ENCODE results near the gene VEGFC.

VEGFC gene

GRCh38 chr4:176680668-176681180 is 112.0 kb downstream of the VEGFC start:
- no peak for DNase-seq (ENCODE audit: low read depth)

DNA sequence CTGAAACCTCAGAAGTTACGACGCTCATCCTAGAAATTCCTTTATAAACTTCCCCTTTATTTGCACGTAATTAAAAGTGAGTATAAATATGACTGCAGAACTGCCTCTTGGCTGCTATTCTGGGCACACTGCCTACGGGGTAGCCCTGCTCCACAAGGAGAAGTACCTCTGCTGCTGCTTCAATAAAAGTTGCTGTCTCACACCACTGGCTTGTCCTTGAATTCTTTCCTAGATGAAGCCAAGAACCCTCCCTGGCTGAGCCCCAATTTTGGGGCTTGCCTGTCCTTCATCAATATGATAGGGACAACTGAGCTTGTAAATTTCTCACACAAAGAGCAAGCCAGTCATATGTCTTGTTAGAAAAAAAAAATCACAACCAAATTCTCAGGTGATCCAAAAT is 115.8 kb downstream of the VEGFC start:
- DNase-seq (ENCODE audit: low read depth), result no peak

DNA sequence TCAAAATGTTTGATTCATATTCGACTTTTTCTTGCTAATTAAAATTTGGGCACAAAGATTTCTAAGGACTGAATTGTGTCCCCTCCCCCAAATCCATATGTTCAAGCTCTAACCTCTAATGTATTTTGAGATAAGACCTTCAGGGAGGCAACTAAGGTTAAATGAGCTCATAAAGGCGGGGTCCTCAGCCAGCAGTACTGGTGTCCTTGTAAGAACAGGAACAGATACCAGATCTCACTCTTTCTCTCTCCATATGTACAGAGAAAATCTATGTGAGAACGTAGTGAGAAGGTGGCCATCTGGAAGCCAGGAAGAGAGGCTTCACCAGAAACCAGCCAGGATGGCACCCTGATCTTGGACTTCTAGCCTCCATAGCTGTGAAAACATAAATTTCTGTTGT is 116.9 kb downstream of the VEGFC start:
- no peak for DNase-seq (ENCODE audit: low read depth)

DNA sequence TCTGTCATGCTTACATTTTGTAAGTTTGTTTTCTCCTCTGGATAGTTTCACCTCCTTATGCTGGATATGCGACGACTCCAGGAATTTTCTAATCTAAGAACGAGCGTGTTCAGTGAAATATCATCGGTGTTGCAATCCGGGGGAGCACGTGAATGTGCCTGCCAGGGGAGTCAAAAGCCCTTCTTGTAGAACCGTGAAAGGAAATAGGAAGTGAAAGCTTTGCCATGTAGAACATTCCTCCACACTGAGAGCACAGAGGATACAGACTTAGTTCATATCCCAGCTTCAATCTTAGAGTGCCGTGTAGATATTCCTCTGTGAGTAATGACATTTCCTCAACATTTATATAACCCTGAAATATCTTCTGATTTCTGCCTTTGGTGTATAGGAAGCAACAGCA is 121.2 kb downstream of the VEGFC start:
- DNase-seq (ENCODE audit: low read depth), result no peak

GRCh38 chr4:176668324-176668723 is 124.4 kb downstream of the VEGFC start:
- no peak for DNase-seq (ENCODE audit: low read depth)

DNA sequence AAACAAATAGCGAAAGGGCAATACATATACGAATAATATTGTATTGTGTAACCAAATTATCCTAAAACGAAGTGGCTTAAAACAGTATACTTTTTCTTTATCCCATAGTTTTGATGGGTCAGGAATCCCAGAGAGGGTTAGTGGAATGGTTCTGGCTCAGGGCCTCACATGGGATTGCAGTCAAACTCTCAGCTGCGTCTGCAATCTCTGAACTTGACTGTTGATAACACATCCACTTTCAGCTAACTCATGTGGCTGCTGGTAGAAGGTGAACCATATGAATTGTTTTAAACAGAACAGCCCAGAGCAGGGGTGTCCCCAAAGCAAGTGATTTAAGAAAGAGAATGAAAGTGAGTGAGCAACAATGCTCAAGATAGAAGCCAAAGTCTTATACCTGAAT is 127.8 kb downstream of the VEGFC start:
- DNase-seq (ENCODE audit: low read depth), result no peak

- no peak for DNase-seq (ENCODE audit: low read depth)
These were observed 132.2 kb downstream of the VEGFC start for GRCh38 chr4:176660561-176660960.

DNA sequence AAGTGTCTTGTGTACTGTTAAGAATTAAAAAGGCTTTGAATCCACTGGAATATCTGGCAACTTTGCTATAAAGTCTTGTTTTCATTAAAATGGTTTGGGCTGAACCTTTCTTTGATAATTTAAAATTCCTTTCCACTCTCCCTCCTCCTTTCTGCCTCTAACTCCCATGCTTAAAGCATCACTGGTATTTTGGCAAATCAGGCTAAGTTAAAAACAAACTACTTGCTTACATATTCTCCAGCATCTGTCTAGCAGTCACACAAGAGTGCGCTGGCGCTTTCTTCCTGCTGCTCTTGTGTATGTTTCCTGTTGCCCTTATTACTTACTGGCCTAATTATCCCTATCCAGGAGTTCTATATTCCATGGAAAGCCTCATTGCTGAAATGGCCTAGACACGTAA is 136.6 kb downstream of the VEGFC start:
- DNase-seq (ENCODE audit: low read depth), result no peak

DNA sequence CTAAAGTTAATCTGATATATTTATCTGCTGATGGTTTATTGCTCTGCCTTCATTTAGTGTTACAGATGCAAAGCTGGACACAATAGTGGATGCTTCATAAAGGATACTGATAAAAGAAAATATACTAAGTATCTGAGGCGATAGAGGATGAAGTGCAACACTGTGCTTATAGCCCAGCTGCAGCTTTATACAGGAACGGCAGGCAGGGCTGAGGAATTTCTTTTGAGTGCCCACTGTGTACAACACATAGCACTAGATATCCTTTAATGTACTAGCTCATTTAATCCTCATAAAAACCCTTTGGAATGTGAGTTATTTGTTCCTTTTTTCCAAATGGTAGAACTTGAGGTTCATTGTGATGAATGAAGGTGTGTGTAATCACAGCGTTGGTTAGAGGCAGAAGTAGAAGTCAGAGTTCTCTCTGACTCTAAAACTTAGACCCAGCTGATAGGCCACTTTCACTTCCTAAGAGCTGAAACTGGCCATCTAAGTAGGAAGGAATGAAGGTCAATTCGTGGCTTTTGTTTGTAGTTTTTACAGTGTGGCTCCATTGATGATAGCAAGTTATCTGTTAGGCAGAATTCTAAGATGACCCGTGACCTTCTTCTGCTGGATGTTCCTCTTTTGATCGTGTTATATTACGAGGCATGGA is 138.0 kb downstream of the VEGFC start:
- no peak for DNase-seq (ENCODE audit: low read depth)

DNA sequence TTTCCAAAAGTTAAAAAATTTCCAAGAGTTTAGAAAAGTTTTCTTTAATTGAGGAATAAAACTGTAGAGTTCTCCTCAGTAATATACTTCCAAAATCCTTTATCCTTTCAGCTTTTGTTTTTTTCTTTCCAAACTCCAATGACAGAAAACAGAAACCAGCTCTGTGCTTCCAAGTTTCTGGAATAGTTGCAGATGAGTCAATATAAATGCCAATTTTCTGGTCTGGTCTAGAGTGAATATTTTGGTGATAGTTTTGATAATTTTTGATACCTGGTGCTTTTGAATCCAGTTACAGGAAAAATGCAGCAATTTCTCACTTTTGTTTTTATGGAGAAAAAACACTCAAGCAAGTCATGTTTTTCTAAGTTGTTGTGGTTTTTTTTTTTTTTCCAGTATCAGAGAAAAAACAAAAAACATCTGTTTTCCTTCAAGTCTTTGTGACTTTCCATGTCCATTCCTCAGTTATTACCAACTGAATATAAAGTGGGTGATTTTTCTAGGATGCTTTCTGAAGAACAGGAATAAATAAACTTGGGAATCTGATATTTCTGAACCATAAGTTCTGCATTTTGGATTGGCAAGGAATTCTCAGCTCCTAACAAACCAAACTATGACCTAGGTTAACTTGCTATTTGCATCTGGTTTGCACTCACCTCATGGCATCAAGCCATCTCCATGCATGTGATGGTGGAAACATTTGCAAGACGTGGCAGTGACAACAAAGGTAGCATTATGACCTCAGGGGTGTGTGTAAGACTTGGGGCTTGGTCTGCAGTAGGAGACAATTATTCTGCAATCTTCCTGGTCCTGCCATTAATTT is 139.1 kb downstream of the VEGFC start:
- DNase-seq (ENCODE audit: low read depth), result no peak

- no peak for DNase-seq (ENCODE audit: low read depth)
These were observed 146.4 kb downstream of the VEGFC start for GRCh38 chr4:176646311-176646710.

DNA sequence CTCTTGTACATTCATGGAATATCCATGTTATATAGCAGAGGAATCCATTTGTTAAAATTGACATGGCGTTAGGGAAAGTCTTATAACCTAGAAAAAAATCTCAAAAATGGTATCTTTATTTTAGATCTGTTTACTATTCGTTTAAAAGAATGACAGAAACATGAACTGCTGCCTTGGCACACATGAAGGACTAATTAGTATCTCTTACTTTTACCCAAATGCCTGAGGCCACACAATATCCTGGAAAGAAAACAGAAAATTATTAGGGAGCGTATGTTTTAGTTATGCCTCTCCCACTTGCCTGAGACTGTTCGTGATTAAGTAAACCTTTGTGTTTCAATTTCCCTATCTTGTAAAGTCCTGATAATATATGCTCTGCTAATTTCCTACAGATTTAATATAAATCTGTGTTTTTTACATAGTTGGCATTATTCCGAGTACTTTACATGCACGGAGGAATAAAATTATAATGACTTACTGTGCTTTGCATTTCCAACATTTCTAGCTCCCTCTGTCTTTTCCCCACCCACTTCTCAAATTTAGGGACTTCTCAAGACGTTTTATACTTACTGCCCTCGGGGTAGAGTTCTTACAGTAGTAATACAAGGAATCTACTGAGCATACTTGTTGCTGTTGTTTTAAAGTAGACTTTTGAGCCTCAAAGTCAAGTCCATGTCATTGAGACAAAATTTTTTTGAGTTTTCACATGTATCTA is 147.3 kb downstream of the VEGFC start:
- no peak for DNase-seq (ENCODE audit: low read depth)

- DNase-seq (ENCODE audit: low read depth), result no peak
These were observed 150.2 kb downstream of the VEGFC start for GRCh38 chr4:176642472-176642871.

- no peak for DNase-seq (ENCODE audit: low read depth)
These were observed 151.5 kb downstream of the VEGFC start for GRCh38 chr4:176641237-176641636.

- no peak for DNase-seq (ENCODE audit: low read depth)
These were observed 153.7 kb downstream of the VEGFC start for GRCh38 chr4:176638992-176639391.

DNA sequence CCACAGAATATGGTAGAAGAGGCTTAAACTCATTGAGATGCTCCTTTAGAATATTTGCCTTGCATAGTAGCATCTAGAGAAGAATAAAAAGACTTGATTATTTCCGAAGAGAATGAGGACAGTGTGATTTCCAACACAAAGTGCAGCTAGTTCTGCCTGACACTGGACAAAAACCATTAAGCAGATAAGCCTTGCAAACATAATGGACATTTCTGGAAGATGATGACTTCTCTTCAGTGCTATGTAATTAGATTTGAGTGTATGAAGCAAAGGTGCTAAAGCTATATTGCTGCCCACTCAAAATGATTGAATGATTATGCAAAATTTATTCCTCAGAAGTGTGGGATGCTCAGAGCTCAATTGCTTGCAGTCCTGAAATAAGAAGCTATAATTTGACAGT is 156.4 kb downstream of the VEGFC start:
- DNase-seq (ENCODE audit: low read depth), result no peak

DNA sequence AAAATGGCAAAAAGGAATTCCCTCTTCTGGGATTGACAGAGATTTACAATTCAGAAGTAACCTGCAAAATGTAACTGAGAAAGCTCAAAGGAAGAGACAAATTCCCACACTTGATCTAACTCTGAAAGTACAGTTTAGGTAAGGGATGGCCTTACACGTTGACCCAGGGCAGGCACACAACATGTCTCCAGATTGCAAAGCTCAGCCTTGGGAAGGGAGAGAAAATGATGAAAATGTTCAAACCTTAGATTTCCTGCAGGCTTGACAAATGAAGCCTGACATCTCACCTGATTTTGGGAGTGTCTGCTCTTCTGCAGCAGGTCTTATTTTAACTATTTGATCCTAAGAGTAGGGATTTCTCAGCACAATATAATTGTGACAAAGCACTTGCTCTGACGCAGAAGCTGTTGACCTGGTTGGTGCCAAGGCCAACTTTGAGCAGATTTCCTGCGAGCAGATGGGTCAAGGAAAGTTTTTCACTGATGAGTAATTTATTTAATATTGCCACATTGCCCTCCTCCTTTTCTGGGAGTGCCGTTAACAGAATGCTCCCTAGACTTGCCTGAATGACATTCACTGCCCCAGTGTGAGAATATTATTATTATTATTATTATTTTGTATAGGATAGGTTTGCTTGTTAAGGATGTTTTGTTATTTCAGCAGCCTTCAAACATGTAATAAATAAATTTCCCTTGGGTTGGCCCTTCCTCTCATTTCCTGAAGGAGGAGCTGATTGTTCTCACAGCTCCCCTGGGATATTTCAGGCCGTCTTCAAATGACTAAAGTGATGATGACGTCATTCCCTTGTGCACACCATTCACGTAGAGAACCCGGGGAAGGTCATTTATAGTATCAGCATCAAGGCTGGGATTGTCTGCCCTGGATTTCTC is 157.1 kb downstream of the VEGFC start:
- DNase-seq (ENCODE audit: low read depth), result no peak

All from stimulated activated CD8-positive, alpha-beta memory T cell treated with anti-CD3 and anti-CD28 coated beads, Interleukin-15, amount 100 ng/mL, for 1 hour (primary cell).